Measurements from ENCODE around the gene ZSCAN22. TPM values are rescaled to one million over a fixed set of nuclear protein-coding genes. Genes with fewer than 3 reads are reported as not detected.

The ZSCAN22 gene
- total RNA-seq, 4 donors from 2014 or later, result 2.0 to 3.7 (median 2.8) TPM

GRCh38 chr19:58379246-58379645 is 52.5 kb downstream of the ZSCAN22 start:
- DNase-seq (ENCODE audit: low spot score) (no peak), ATAC-seq (ENCODE audit: low FRiP score) (no peak)
- TF ChIP-seq CTCF (IDR thresholded peaks at IDR 0.05), result no peak

GRCh38 chr19:58380037-58380661 is 53.4 kb downstream of the ZSCAN22 start:
- no peak for DNase-seq (ENCODE audit: low spot score)
- no peak for ATAC-seq (ENCODE audit: low FRiP score)
- no peak for TF ChIP-seq CTCF (IDR thresholded peaks at IDR 0.05)

- no peak for TF ChIP-seq CTCF (IDR thresholded peaks at IDR 0.05)
- ATAC-seq (ENCODE audit: low FRiP score) (peak; percentile 94), DNase-seq (ENCODE audit: low spot score) (peak; percentile 82)
These were observed 54.1 kb downstream of the ZSCAN22 start, which contains the start of gene ZNF837 for GRCh38 chr19:58380662-58381459. Gene ZNF837 (minus strand): TSS chr19:58381030. CDS start chr19:58369332, 11,698 bp downstream.

- ATAC-seq (ENCODE audit: low FRiP score) (no peak), DNase-seq (ENCODE audit: low spot score) (no peak)
- no peak for TF ChIP-seq CTCF (IDR thresholded peaks at IDR 0.05)
These were observed 54.8 kb downstream of the ZSCAN22 start for GRCh38 chr19:58381460-58382212.

- ATAC-seq (ENCODE audit: low FRiP score), result no peak
- no peak for TF ChIP-seq CTCF (IDR thresholded peaks at IDR 0.05)
- no peak for DNase-seq (ENCODE audit: low spot score)
These were observed 56.3 kb downstream of the ZSCAN22 start for GRCh38 chr19:58382997-58383603.

GRCh38 chr19:58385313-58385890 is 58.6 kb downstream of the ZSCAN22 start:
- no peak for TF ChIP-seq CTCF (IDR thresholded peaks at IDR 0.05)
- ATAC-seq (ENCODE audit: low FRiP score) (no peak), DNase-seq (ENCODE audit: low spot score) (no peak)

Data from omental fat pad (tissue), 4 donors.